H1 (cell line): Measurements from ENCODE around the gene TRABD2A. TPM values are rescaled to one million over a fixed set of nuclear protein-coding genes. Genes with fewer than 3 reads are reported as not detected.

Source experiments
- CTCF ChIA-PET: fragments of 300-600 bp; sonication (Branson Sonifier 250); formaldehyde crosslinking; loops from one replicate; lab custom pipeline; 2021; ENCODE audit not compliant: partially characterized antibody; lab: Charles Lee
- POLR2A ChIA-PET: fragments of 300-600 bp; sonication (Branson Sonifier 250); formaldehyde crosslinking; loops from one replicate; lab custom pipeline; 2021; ENCODE audit warnings: inconsistent platforms; ENCODE audit not compliant: partially characterized antibody; lab: Charles Lee
- DNase-seq, 2 experiments: peaks; one replicate each; pipeline versions ENCODE4 v3.0.0 to v3.0.0-alpha.2; 2010 to 2022; ENCODE audit warnings: low spot score in 2 of 2, low read depth in 1 of 2, mixed read lengths in 1 of 2
- FAIRE-seq: peaks from 2 replicates; lab custom pipeline; 2011; peaks lifted over from hg19 to GRCh38; lab: Jason Lieb, UNC
- H2AFZ ChIP-seq: 2 replicates; pipeline ENCODE4 v1.8.1; 2012; ENCODE audit warnings: low read length, inconsistent platforms
- H2AK5ac ChIP-seq: 2 replicates; pipeline ENCODE4 v1.6.1; 2013; ENCODE audit warnings: low read depth, low read length
- H2BK120ac ChIP-seq: replicated peaks from 2 replicates; pipeline ENCODE3; 2013; ENCODE audit warnings: low read depth, low read length, inconsistent platforms
- H2BK12ac ChIP-seq: 2 replicates; pipeline ENCODE4 v1.6.1; 2013; ENCODE audit warnings: low read depth, low read length
- H2BK15ac ChIP-seq: 2 replicates; pipeline ENCODE4 v1.6.1; 2013; ENCODE audit warnings: low read length
- H2BK20ac ChIP-seq: 2 replicates; pipeline ENCODE4 v1.6.1; 2013; ENCODE audit warnings: low read length
- H2BK5ac ChIP-seq: 2 replicates; pipeline ENCODE4 v1.6.1; 2013; ENCODE audit warnings: low read depth, low read length
- H3K14ac ChIP-seq: 2 replicates; pipeline ENCODE4 v1.6.1; 2013; ENCODE audit warnings: inconsistent platforms; ENCODE audit not compliant: insufficient read length
- H3K18ac ChIP-seq: 2 replicates; pipeline ENCODE4 v1.6.1; 2013; ENCODE audit warnings: low read length; ENCODE audit errors: extremely low read depth
- H3K23ac ChIP-seq: 2 replicates; pipeline ENCODE4 v1.6.1; 2013; ENCODE audit warnings: inconsistent platforms; ENCODE audit not compliant: insufficient read length
- H3K23me2 ChIP-seq: 2 replicates; pipeline ENCODE4 v1.6.1; 2013; ENCODE audit warnings: low read depth, low read length
- H3K27ac ChIP-seq: 2 replicates; pipeline ENCODE4 v1.6.1; 2011; ENCODE audit warnings: low read depth, low read length, inconsistent platforms
- H3K27me3 ChIP-seq, 4 experiments: replicated peaks in 1 of 4; 1 replicate in 1 of 4; 2 replicates in 3 of 4; pipeline versions ENCODE4 v1.6.1 to v1.8.1; 2011 to 2013; ENCODE audit warnings: low read length in 3 of 4, mild to moderate bottlenecking in 3 of 4, inconsistent platforms in 2 of 4, mixed read lengths in 2 of 4, moderate library complexity in 1 of 4; ENCODE audit not compliant: control insufficient read depth in 3 of 4, insufficient read depth in 3 of 4; ENCODE audit errors: extremely low read depth in 1 of 4
- H3K36me3 ChIP-seq, 4 experiments: 2 replicates each; pipeline versions ENCODE4 v1.6.1 to v1.8.1; 2011 to 2013; ENCODE audit warnings: mild to moderate bottlenecking in 4 of 4, low read length in 3 of 4, moderate library complexity in 2 of 4, control low read depth in 1 of 4, inconsistent platforms in 1 of 4; ENCODE audit not compliant: insufficient read depth in 4 of 4, control insufficient read depth in 2 of 4
- H3K4ac ChIP-seq: replicated peaks from 2 replicates; pipeline ENCODE3; 2013; ENCODE audit warnings: low read length, low read depth, mixed read lengths, inconsistent platforms; ENCODE audit not compliant: insufficient read length
- H3K4me1 ChIP-seq, 4 experiments: replicated peaks in 1 of 4; 1 replicate in 1 of 4; 2 replicates in 3 of 4; pipeline versions ENCODE4 v1.6.1 to v1.8.1; 2011 to 2013; ENCODE audit warnings: low read length in 3 of 4, inconsistent platforms in 2 of 4, mixed read lengths in 1 of 4; ENCODE audit not compliant: insufficient read depth in 4 of 4, control insufficient read depth in 3 of 4
- H3K4me2 ChIP-seq, 2 experiments: 2 replicates each; pipeline versions ENCODE4 v1.6.1 to v1.8.1; 2011 to 2013; ENCODE audit warnings: low read depth in 2 of 2, low read length in 2 of 2, control low read depth in 1 of 2, inconsistent platforms in 1 of 2, mild to moderate bottlenecking in 1 of 2; ENCODE audit not compliant: insufficient read depth in 1 of 2
- H3K4me3 ChIP-seq, 4 experiments: fragments of 200-600, 300-600 bp in 1 of 4; sonication (generic), shearing (Covaris generic), sonication (Bioruptor Twin) in 1 of 4; 2 replicates each; pipeline versions ENCODE4 v1.5.1 to v1.8.1; 2011 to 2016; ENCODE audit warnings: low read length in 4 of 4, low read depth in 3 of 4, control low read depth in 2 of 4, inconsistent platforms in 2 of 4, mild to moderate bottlenecking in 2 of 4, mixed read lengths in 1 of 4, moderate library complexity in 1 of 4; ENCODE audit not compliant: insufficient read depth in 2 of 4; ENCODE audit errors: extremely low read depth in 1 of 4
- H3K56ac ChIP-seq: replicated peaks from 2 replicates; pipeline ENCODE3; 2013; ENCODE audit warnings: low read depth, mild to moderate bottlenecking, mixed read lengths, low read length, inconsistent platforms; ENCODE audit not compliant: insufficient read length
- H3K79me1 ChIP-seq: 2 replicates; pipeline ENCODE4 v1.6.1; 2013; ENCODE audit warnings: low read depth, low read length, control low read depth
- H3K79me2 ChIP-seq, 2 experiments: 2 replicates each; pipeline versions ENCODE4 v1.6.1 to v1.8.1; 2012 to 2013; ENCODE audit warnings: low read length in 2 of 2, mild to moderate bottlenecking in 2 of 2, inconsistent platforms in 1 of 2; ENCODE audit not compliant: insufficient read depth in 2 of 2, control insufficient read depth in 1 of 2
- H3K9ac ChIP-seq, 4 experiments: replicated peaks in 1 of 4; 1 replicate in 1 of 4; 2 replicates in 3 of 4; pipeline versions ENCODE4 v1.6.1 to v1.8.1; 2011 to 2013; ENCODE audit warnings: low read depth in 3 of 4, low read length in 3 of 4, control low read depth in 2 of 4, mild to moderate bottlenecking in 2 of 4, moderate library complexity in 2 of 4, inconsistent platforms in 1 of 4; ENCODE audit errors: extremely low read depth in 1 of 4
- H3K9me3 ChIP-seq, 2 experiments: 2 replicates each; pipeline versions ENCODE4 v1.6.1 to v1.8.1; 2012 to 2013; ENCODE audit warnings: mild to moderate bottlenecking in 2 of 2, moderate library complexity in 2 of 2, control low read depth in 1 of 2, inconsistent platforms in 1 of 2, low read depth in 1 of 2, low read length in 1 of 2, mixed read lengths in 1 of 2; ENCODE audit not compliant: insufficient read depth in 2 of 2
- H4K20me1 ChIP-seq, 2 experiments: replicated peaks in 1 of 2; 2 replicates each; pipeline versions ENCODE3 to v1.8.1; 2011 to 2013; ENCODE audit warnings: inconsistent platforms in 2 of 2, low read length in 2 of 2, mild to moderate bottlenecking in 1 of 2; ENCODE audit not compliant: insufficient read depth in 2 of 2, control insufficient read depth in 1 of 2
- H4K5ac ChIP-seq: 2 replicates; pipeline ENCODE4 v1.6.1; 2013; ENCODE audit warnings: low read length, low read depth, mixed read lengths, inconsistent platforms; ENCODE audit not compliant: insufficient read length
- H4K8ac ChIP-seq: 2 replicates; pipeline ENCODE4 v1.8.0; 2013; ENCODE audit warnings: mild to moderate bottlenecking, moderate library complexity, low read length, inconsistent platforms; ENCODE audit not compliant: insufficient read depth; ENCODE audit errors: extremely low read depth
- H4K91ac ChIP-seq: replicated peaks from 2 replicates; pipeline ENCODE3; 2013; ENCODE audit warnings: low read length, mixed read lengths, inconsistent platforms; ENCODE audit not compliant: insufficient read length
- EP300 ChIP-seq, 2 experiments: IDR thresholded peaks; 1 replicate in 1 of 2; 2 replicates in 1 of 2; pipeline ENCODE4 v1.6.1; 2011 to 2012; ENCODE audit warnings: low read depth in 2 of 2, low read length in 2 of 2, mild to moderate bottlenecking in 2 of 2, borderline replicate concordance in 1 of 2, inconsistent platforms in 1 of 2, moderate library complexity in 1 of 2
- GTF2F1 ChIP-seq: IDR thresholded peaks from 2 replicates; pipeline ENCODE4 v1.6.1; 2012; ENCODE audit warnings: low read depth, low read length, improper control_type of control experiment, borderline replicate concordance
- KDM4A ChIP-seq: IDR thresholded peaks from one replicate; pipeline ENCODE4 v1.7.1; 2012; ENCODE audit warnings: low read depth, mild to moderate bottlenecking, moderate library complexity, low read length, inconsistent platforms; ENCODE audit not compliant: severe bottlenecking
- NANOG ChIP-seq: IDR thresholded peaks from 2 replicates; pipeline ENCODE4 v1.6.1; 2011; ENCODE audit warnings: low read length, low read depth, mild to moderate bottlenecking, inconsistent platforms; ENCODE audit not compliant: insufficient read depth, poor library complexity, severe bottlenecking
- SP1 ChIP-seq: IDR thresholded peaks from 2 replicates; pipeline ENCODE4 v1.6.1; 2011; ENCODE audit warnings: low read depth, low read length
- TAF1 ChIP-seq: IDR thresholded peaks from 2 replicates; pipeline ENCODE4 v1.6.1; 2011; ENCODE audit warnings: mild to moderate bottlenecking, low read depth, low read length
- TCF12 ChIP-seq: IDR thresholded peaks from 2 replicates; pipeline ENCODE4 v1.6.1; 2011; ENCODE audit warnings: low read depth, mild to moderate bottlenecking, low read length
- WGBS, 2 experiments: shearing (Covaris generic) in 1 of 2; methylation state at CpG; one replicate each; pipeline versions ENCODE4 v1.1.6 to v1.1.7; 2013 to 2015; ENCODE audit warnings: low lambda C conversion rate in 2 of 2, mixed read lengths in 2 of 2, inconsistent platforms in 1 of 2, low coverage in 1 of 2, missing lambda C conversion rate in 1 of 2; ENCODE audit not compliant: insufficient replicate concordance in 2 of 2, insufficient coverage in 1 of 2, insufficient read length in 1 of 2; ENCODE audit errors: extremely low coverage in 1 of 2, missing lambda C conversion rate in 1 of 2; 5-methylcytosine and 5-hydroxymethylcytosine counted together
- polyA plus RNA-seq, 7 experiments: library from polyadenylated mRNA; depleted of rRNA in 3 of 7; stranded (reverse) in 5 of 7; unstranded in 2 of 7; fragments of >200 nt in 5 of 7; fragments of 200-250 nt in 2 of 7; gene quantifications; 1 replicate in 5 of 7; 2 replicates in 1 of 7; 4 replicates in 1 of 7; pipeline versions ENCODE4 v1.2.1 to v1.2.3, GENCODE V29; 2011 to 2013; ENCODE audit warnings: missing spikeins in 2 of 7, mixed read lengths in 2 of 7
- total RNA-seq: library from RNA; stranded (reverse); fragmentation: NEBNext Ultra II Directional; extraction: Animal tissue kit (Norgen Biotek cat#: 25700); gene quantifications from 2 replicates; pipeline ENCODE4 v1.2.1, GENCODE V29; 2021
- TF ChIP-seq, protein P1 (sequence below): IDR thresholded peaks from 2 replicates; pipeline ENCODE4 v1.6.1; 2012; ENCODE audit warnings: inconsistent platforms

TRABD2A gene
- total and polyA plus RNA-seq, 2 of the 8 experiments (the other 6 are each of a cell fraction or from before 2014, with no cell fraction given) = 17.3 to 18.6 TPM

DNA sequence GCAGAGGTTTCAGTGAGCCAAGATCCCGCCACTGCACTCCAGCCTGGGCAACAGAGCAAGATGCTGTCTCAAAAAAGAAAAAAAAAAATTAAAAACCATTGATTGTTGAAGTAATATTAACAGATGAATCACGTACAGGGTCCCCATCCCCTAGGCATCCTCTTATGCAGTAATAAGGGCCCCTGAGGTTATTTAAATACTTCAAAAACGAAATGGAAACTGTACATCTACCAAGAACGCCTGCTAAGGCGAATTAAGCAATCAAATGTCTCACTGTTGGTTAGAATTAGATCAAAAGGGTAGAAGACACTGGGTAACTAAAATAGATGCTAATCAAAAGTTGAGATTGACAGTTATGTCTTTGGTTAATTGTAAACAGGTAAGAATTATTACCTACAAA is 7.5 kb downstream of the TRABD2A start:
- Histone ChIP-seq H3K9ac (no peak overlapping the region), H2BK5ac (no peak overlapping the region), H3K27me3 (peaks cover 0 to 5% (median 5%) of the 10 kb centered on the region in 4 experiments; a peak in 6 of 7 replicates), H3K14ac (no peak overlapping the region), H2AK5ac (no peak overlapping the region), H3K9me3 (no peaks in the 10 kb centered on the region), H4K20me1 (no peaks in the 10 kb centered on the region), H2AFZ (no peak overlapping the region), H3K56ac (no peak overlapping the region), H3K23me2 (no peaks in the 10 kb centered on the region), H3K79me1 (no peaks in the 10 kb centered on the region; the same call in 1 of the 2 replicates), H4K5ac (no peak overlapping the region), H3K27ac (no peak overlapping the region), H2BK15ac (no peak overlapping the region), H3K18ac (no peak overlapping the region), H2BK20ac (no peak overlapping the region), H3K23ac (no peak overlapping the region), H3K79me2 (no peaks in the 10 kb centered on the region), H2BK12ac (no peak overlapping the region), H4K91ac (no peak overlapping the region), H3K4me2 (no peak overlapping the region), H2BK120ac (no peak overlapping the region), H3K4me3 (no peak overlapping the region), H3K4me1 (no peaks in the 10 kb centered on the region), H3K4ac (no peak overlapping the region), H3K36me3 (no peaks in the 10 kb centered on the region), H4K8ac (no peak overlapping the region)
- DNase-seq (no peak), FAIRE-seq (no peak)
- CTCF ChIA-PET = interaction anchor here (1.6 kb wide), 1 partner anchor 52 kb away, joined by 3 read pairs; no protein-coding TSS in a partner anchor
- POLR2A ChIA-PET = no interaction called here
- TF ChIP-seq KDM4A (no peak), SP1 (no peak), GTF2F1 (no peak), TAF1 (no peak), EP300 (IDR thresholded peaks at IDR 0.05; ENCODE audit: borderline replicate concordance in 1 of 2, low read depth in 2 of 2, low read length in 2 of 2) (no peak), TCF12 (no peak), NANOG (no peak)
- TF ChIP-seq, protein P1, sequence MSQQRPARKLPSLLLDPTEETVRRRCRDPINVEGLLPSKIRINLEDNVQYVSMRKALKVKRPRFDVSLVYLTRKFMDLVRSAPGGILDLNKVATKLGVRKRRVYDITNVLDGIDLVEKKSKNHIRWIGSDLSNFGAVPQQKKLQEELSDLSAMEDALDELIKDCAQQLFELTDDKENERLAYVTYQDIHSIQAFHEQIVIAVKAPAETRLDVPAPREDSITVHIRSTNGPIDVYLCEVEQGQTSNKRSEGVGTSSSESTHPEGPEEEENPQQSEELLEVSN = no peak
- WGBS, 2 experiments = 86% methylated on average over 5 of the region's 5 CpGs; no CpG with 5 or more reads in 1 of the 2 experiments
